GM23248 (cell line): ENCODE results near the gene MRPS18B. TPM values are rescaled to one million over a fixed set of nuclear protein-coding genes. Genes with fewer than 3 reads are reported as not detected.
A peak's percentile ranks its signal among the peaks of the same experiment; 100 is the strongest.
"Not testable (repeated sequence)": the region's sequence is repeated elsewhere in the genome, so short reads cannot be mapped to it uniquely, and the experiment has no call there.

ENCODE experiments used
- DNase-seq: peaks from one replicate; pipeline ENCODE4 v3.0.0-alpha.2; 2015
- H2AFZ ChIP-seq: fragments of 200-600 bp; sonication (generic); 2 replicates; pipeline ENCODE4 v1.6.1; 2016; ENCODE audit warnings: antibody characterized with exemption
- H3F3A ChIP-seq: fragments of 200-600 bp; sonication (generic); 2 replicates; pipeline ENCODE4 v1.6.1; 2016; ENCODE audit warnings: mild to moderate bottlenecking, antibody characterized with exemption, mixed run types; ENCODE audit not compliant: insufficient read depth
- H3K27ac ChIP-seq: fragments of 200-600 bp; sonication (generic); 2 replicates; pipeline ENCODE4 v1.5.1; 2016; ENCODE audit warnings: mild to moderate bottlenecking
- H3K27me3 ChIP-seq: fragments of 200-600 bp; sonication (generic); replicated peaks from 2 replicates; pipeline ENCODE4 v1.6.1; 2016; ENCODE audit warnings: mild to moderate bottlenecking; ENCODE audit not compliant: insufficient read depth
- H3K36me3 ChIP-seq: fragments of 200-600 bp; sonication (generic); 2 replicates; pipeline ENCODE4 v1.6.1; 2016; ENCODE audit warnings: low read depth, mild to moderate bottlenecking
- H3K4me1 ChIP-seq: fragments of 200-600 bp; sonication (generic); 2 replicates; pipeline ENCODE4 v1.6.1; 2016; ENCODE audit warnings: mild to moderate bottlenecking; ENCODE audit not compliant: insufficient read depth
- H3K4me2 ChIP-seq: fragments of 200-600 bp; sonication (generic); one replicate; pipeline ENCODE4 v1.6.1; 2016; ENCODE audit warnings: mild to moderate bottlenecking; ENCODE audit not compliant: unreplicated experiment
- H3K4me3 ChIP-seq: fragments of 200-600 bp; sonication (generic); 2 replicates; pipeline ENCODE4 v1.5.1; 2016; ENCODE audit warnings: mild to moderate bottlenecking
- H3K79me2 ChIP-seq: fragments of 200-600 bp; sonication (generic); 2 replicates; pipeline ENCODE4 v1.6.1; 2016; ENCODE audit warnings: mild to moderate bottlenecking; ENCODE audit not compliant: insufficient read depth
- H3K9ac ChIP-seq: fragments of 200-600 bp; sonication (generic); 2 replicates; pipeline ENCODE4 v1.6.1; 2016; ENCODE audit warnings: mild to moderate bottlenecking
- H3K9me2 ChIP-seq: fragments of 200-600 bp; sonication (generic); 2 replicates; pipeline ENCODE4 v1.6.1; 2016; ENCODE audit warnings: mixed run types, mild to moderate bottlenecking, moderate library complexity; ENCODE audit not compliant: insufficient read depth
- H3K9me3 ChIP-seq: fragments of 200-600 bp; sonication (generic); one replicate; pipeline ENCODE4 v1.6.1; 2017; ENCODE audit warnings: low read depth
- H4K20me1 ChIP-seq: fragments of 200-600 bp; sonication (generic); 2 replicates; pipeline ENCODE4 v1.6.0; 2016; ENCODE audit not compliant: insufficient read depth
- EZH2 ChIP-seq: fragments of 200-600 bp; sonication (generic); IDR thresholded peaks from 2 replicates; pipeline ENCODE4 v1.6.1; 2018; ENCODE audit warnings: antibody characterized with exemption, mild to moderate bottlenecking; ENCODE audit not compliant: insufficient read depth, poor library complexity, severe bottlenecking
- EZH2phosphoT487 ChIP-seq: fragments of 200-600 bp; sonication (generic); IDR thresholded peaks from 2 replicates; pipeline ENCODE4 v1.6.1; 2018; ENCODE audit warnings: antibody characterized with exemption, moderate library complexity, mild to moderate bottlenecking, low read depth; ENCODE audit not compliant: insufficient read depth
- WGBS, 2 experiments: methylation state at CpG; one replicate each; pipeline ENCODE4 v1.1.6; 2015 to 2017; ENCODE audit warnings: low lambda C conversion rate in 2 of 2, low coverage in 1 of 2; ENCODE audit errors: missing lambda C conversion rate in 2 of 2; 5-methylcytosine and 5-hydroxymethylcytosine counted together
- in situ Hi-C: fragments of 300-500 bp; cut with MboI; formaldehyde crosslinking; loops from 2 replicates; pipeline ENCODE4 v1.15.0; 2020
- polyA plus RNA-seq: library from polyadenylated mRNA; unstranded; fragments of >200 nt; fragmentation: Nextera tagmentation; extraction: Ambion mirVana; gene quantifications from 2 replicates; pipeline ENCODE4 v1.2.1, GENCODE V29; 2016
- total RNA-seq: library from RNA; depleted of rRNA; stranded (reverse); fragments of >200 nt; shearing (Covaris generic); gene quantifications from 2 replicates; pipeline ENCODE4 v1.2.3, GENCODE V29; 2014

Gene MRPS18B
- total and polyA plus RNA-seq, 2 experiments from 2014 or later, result 41.4 to 59.2 TPM

DNA sequence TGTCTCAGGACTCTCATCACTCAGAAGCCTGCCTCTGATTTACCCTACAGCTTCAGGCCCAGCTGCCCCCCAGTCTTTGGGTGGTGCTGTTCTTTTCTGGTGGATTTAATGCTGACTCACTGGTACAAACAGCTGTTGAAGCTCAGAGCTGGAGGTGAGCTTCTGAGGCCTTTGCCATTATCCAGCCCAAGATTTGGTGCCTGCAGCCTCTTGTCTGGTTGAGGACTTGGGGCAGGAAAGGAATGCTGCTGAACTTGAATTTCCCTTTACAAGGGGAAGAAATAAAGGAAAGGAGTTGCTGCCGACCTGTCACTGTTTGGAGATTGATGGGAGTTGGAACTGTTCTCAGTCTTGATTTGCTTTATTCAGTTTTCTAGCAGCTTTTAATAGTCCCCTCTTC is 26.6 kb upstream of the MRPS18B start:
- no peaks in the 10 kb centered on the region for H3K27me3 ChIP-seq
- peak overlapping the region; percentile 64 for H3K27ac ChIP-seq
- H3K9ac ChIP-seq, result peak overlapping the region; percentile 38; the same call in 1 of the 2 replicates
- DNase-seq, result peak; percentile 65
- no peak overlapping the region for H2AFZ ChIP-seq
- WGBS, 2 experiments, result 59 to 67% methylated on average over 1 of the region's 1 CpG
- in situ Hi-C loops, result no loop called here
- H3K4me1 ChIP-seq, result peaks cover 7% of the 10 kb centered on the region; the same call in 1 of the 2 replicates
- no peak overlapping the region for H3K4me3 ChIP-seq
- TF ChIP-seq EZH2phosphoT487, result no peak
- no peak for TF ChIP-seq EZH2
- H3K4me2 ChIP-seq, result no peak overlapping the region
- peaks cover 22% of the 10 kb centered on the region for H3K79me2 ChIP-seq
- H3K36me3 ChIP-seq, result peaks cover 53% of the 10 kb centered on the region; the same call in 1 of the 2 replicates
- H3K9me2 ChIP-seq, result no peaks in the 10 kb centered on the region
- no peaks in the 10 kb centered on the region for H4K20me1 ChIP-seq
- H3F3A ChIP-seq, result peaks cover 35% of the 10 kb centered on the region
- H3K9me3 ChIP-seq, result no peaks in the 10 kb centered on the region

- H3K4me2 ChIP-seq, result no peak overlapping the region
- in situ Hi-C loops, result no loop called here
- H3K27ac ChIP-seq, result no peak overlapping the region
- no peaks in the 10 kb centered on the region for H3K9me3 ChIP-seq
- peaks cover 42% of the 10 kb centered on the region; the same call in 1 of the 2 replicates for H3K36me3 ChIP-seq
- peaks cover 7% of the 10 kb centered on the region; the same call in 1 of the 2 replicates for H3K4me1 ChIP-seq
- peaks cover 46% of the 10 kb centered on the region for H3F3A ChIP-seq
- 95 to 100% methylated on average over 1 of the region's 1 CpG for WGBS, 2 experiments
- DNase-seq, result no peak
- no peaks in the 10 kb centered on the region for H3K27me3 ChIP-seq
- no peaks in the 10 kb centered on the region for H4K20me1 ChIP-seq
- TF ChIP-seq EZH2 (no peak), EZH2phosphoT487 (no peak)
- H3K9me2 ChIP-seq, result no peaks in the 10 kb centered on the region
- H3K9ac ChIP-seq, result no peak overlapping the region
- H3K4me3 ChIP-seq, result no peak overlapping the region
- peaks cover 22% of the 10 kb centered on the region for H3K79me2 ChIP-seq
- no peak overlapping the region for H2AFZ ChIP-seq
These were observed 25.4 kb upstream of the MRPS18B start for GRCh38 chr6:30592287-30592686.

DNA sequence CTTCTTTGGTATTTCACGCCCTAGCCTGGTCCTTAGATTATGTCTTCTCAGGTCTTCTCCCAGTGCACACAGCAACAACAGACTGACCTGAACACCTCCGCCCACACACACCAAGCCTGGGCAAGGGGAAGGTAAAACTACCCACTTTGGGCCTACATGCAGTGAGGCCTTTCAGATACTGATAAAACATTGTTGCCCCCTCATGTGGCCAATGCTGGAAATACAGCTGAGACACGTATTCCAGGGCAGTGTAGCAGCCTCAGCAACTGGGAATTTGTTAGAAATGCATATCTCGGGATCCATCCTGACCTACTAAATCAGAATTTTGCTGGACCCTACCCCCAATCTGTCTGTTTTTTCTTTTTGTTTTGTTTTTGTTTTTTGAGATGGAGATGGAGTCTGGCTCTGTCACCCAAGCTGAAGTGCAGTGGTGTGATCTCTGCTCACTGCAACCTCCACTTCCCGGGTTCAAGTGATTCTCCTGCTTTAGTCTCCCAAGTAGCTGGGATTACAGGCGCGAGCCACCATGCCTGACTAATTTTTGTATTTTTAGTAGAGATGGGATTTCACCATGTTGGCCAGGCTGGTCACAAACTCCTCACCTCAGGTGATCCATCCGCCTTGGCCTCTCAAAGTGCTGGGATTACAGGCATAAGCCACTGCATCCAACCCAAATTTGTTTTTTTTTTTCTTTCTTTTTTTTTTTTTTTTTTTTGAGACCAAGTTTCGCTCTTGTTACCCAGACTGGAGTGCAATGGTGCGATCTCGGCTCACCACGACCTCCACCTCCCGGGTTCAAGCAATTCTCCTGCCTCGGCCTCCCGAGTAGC is 20.1 kb upstream of the MRPS18B start:
- H2AFZ ChIP-seq, H3K4me2 ChIP-seq, H3K9me2 ChIP-seq, H4K20me1 ChIP-seq, in situ Hi-C loops, H3K9me3 ChIP-seq, H3K4me1 ChIP-seq, H3K27me3 ChIP-seq, H3K79me2 ChIP-seq, H3K4me3 ChIP-seq: not testable (repeated sequence)
- H3K36me3 ChIP-seq, result peaks cover 22% of the 10 kb centered on the region; the same call in 1 of the 2 replicates
- H3K27ac ChIP-seq, result peak overlapping the region; percentile 28; the same call in 1 of the 2 replicates
- H3F3A ChIP-seq, result peaks cover 70% of the 10 kb centered on the region
- 0 out of 2 replicates have a peak overlapping the region, but pooled peaks have one; percentile 17 for H3K9ac ChIP-seq
- WGBS, 2 experiments, result 73 to 74% methylated on average over 15 of the region's 15 CpGs
- peak; percentile 84 for DNase-seq

- peaks cover 82% of the 10 kb centered on the region for H3F3A ChIP-seq
- H3K9ac ChIP-seq, result no peak overlapping the region
- no peak overlapping the region for H3K4me3 ChIP-seq
- peaks cover 32% of the 10 kb centered on the region; the same call in 1 of the 2 replicates for H3K36me3 ChIP-seq
- TF ChIP-seq EZH2, result no peak
- TF ChIP-seq EZH2phosphoT487, result no peak
- 79 to 82% methylated on average over 12 of the region's 12 CpGs for WGBS, 2 experiments
- H3K4me1 ChIP-seq, result no peaks in the 10 kb centered on the region
- no peaks in the 10 kb centered on the region for H3K79me2 ChIP-seq
- no peaks in the 10 kb centered on the region for H3K27me3 ChIP-seq
- no peaks in the 10 kb centered on the region for H3K9me2 ChIP-seq
- no peaks in the 10 kb centered on the region for H4K20me1 ChIP-seq
- no peaks in the 10 kb centered on the region for H3K9me3 ChIP-seq
- no peak overlapping the region for H3K27ac ChIP-seq
- no peak overlapping the region for H3K4me2 ChIP-seq
- in situ Hi-C loops, result no loop called here
- no peak for DNase-seq
- no peak overlapping the region for H2AFZ ChIP-seq
These were observed 18.6 kb upstream of the MRPS18B start for GRCh38 chr6:30598912-30599624.
